Hepatocyte (in vitro differentiated cells): Measurements from ENCODE around the gene GPR62.

Source experiments
- EZH2 ChIP-seq: fragments of 200-600 bp; sonication (generic); IDR thresholded peaks from 2 replicates; pipeline ENCODE4 v1.6.1; 2016; ENCODE audit warnings: antibody characterized with exemption, mild to moderate bottlenecking, borderline replicate concordance
- EZH2phosphoT487 ChIP-seq: fragments of 200-600 bp; sonication (generic); IDR thresholded peaks from one replicate; pipeline ENCODE4 v1.6.1; 2018; ENCODE audit warnings: antibody characterized with exemption, mild to moderate bottlenecking, low read depth, moderate library complexity; ENCODE audit not compliant: unreplicated experiment, severe bottlenecking
- TF ChIP-seq, protein P1 (sequence below): fragments of 200-600 bp; sonication (generic); IDR thresholded peaks from 2 replicates; pipeline ENCODE4 v1.5.1; 2016; ENCODE audit warnings: antibody characterized with exemption, mild to moderate bottlenecking; ENCODE audit not compliant: poor library complexity

DNA sequence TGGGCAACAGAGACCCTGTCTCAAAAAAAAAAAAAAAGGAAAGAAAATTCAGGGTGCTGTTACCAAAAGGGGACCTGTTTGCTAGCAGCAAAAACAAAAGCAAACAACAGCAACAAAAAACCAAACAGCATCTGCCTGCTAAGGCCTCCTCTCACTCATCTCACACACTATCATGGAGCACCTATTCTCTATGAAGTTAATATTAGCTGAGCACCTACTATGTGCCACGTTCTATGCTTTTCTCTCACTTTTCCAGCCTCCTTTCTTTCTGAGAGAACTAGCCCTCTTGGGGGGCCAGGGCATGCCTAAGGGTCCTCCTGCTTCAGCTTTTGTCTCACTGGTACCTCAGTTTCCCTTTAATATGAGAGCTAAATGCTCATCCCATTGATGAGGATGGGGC, 468 bp upstream of the GPR62 start:
- TF ChIP-seq, protein P1, sequence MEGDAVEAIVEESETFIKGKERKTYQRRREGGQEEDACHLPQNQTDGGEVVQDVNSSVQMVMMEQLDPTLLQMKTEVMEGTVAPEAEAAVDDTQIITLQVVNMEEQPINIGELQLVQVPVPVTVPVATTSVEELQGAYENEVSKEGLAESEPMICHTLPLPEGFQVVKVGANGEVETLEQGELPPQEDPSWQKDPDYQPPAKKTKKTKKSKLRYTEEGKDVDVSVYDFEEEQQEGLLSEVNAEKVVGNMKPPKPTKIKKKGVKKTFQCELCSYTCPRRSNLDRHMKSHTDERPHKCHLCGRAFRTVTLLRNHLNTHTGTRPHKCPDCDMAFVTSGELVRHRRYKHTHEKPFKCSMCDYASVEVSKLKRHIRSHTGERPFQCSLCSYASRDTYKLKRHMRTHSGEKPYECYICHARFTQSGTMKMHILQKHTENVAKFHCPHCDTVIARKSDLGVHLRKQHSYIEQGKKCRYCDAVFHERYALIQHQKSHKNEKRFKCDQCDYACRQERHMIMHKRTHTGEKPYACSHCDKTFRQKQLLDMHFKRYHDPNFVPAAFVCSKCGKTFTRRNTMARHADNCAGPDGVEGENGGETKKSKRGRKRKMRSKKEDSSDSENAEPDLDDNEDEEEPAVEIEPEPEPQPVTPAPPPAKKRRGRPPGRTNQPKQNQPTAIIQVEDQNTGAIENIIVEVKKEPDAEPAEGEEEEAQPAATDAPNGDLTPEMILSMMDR: no peak
- TF ChIP-seq EZH2phosphoT487 (no peak), EZH2 (no peak)
